Jurkat, Clone E6-1 (cell line): ENCODE results near the gene LRP1B.

ENCODE experiments used
- DNase-seq: peaks from one replicate; pipeline ENCODE4 v3.0.0-alpha.2; 2011; ENCODE audit warnings: low read depth, low spot score
- H3K4me3 ChIP-seq: 2 replicates; pipeline ENCODE4 v1.5.1; 2011; ENCODE audit warnings: mild to moderate bottlenecking, low read length, control low read depth, moderate library complexity

The LRP1B gene

DNA sequence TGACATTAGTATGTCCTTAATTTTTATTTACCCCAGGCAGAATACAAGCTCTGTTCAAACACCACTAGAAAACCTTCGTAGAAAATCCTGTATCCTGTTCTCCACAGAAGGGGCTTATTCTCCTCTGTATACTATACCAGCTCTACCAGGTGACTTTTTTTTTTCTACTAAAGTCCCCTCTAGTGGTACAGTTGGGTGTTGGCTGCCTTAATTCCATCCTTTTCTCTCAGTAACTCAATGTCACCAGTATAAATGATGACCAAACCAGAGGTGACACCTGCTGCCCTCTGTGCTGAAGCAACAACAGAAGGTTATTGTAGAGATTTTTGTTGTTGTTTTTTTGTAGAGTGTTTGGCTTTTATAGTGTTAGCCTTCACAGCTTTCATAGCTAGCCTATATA is 1322.0 kb downstream of the LRP1B start:
- DNase-seq, result peak; percentile 2
- H3K4me3 ChIP-seq, result no peak overlapping the region

DNA sequence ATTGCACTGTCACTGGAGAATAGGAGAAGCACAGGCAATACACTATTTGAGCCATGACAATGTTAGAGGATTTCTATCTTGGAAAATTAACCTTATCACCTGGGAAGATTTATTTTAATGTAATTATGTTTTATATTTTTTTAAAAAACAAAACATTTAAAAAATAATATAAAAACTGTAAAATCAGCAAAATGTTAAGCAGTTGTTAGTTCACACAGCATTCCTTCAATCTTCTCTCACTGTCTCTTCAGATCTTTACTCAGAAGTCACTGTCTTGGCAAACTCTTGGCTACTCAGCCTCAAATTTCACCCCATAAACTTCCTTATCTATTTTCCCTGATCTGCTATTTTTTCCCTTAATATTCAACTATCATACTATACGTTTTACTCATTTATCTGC is 1322.6 kb downstream of the LRP1B start:
- DNase-seq, result no peak
- no peak overlapping the region for H3K4me3 ChIP-seq

DNA sequence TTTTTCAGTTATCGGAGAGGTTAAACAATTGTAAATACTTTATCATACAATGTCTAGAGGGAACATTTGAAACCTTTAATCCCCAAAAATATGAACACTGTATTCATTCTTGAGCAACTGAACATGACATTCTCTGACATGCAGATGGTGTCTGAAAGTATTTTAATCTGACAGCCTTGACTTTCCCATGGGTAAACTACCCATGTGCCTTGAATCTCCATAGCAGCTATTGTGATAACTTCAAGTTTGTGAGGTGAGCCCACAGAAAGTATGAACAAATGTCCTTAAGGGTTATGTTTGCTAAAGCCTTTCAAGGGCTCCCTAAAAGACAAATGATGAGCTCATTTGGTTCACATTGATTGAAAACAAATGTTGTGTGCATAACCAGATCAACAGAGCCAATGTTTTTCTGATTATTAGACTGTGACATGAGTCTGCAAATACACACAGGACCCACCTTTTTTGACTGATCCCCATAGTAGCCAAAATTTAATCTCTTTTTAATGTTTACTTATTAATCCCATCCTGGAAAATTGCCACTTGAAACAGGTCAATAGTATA is 1326.0 kb downstream of the LRP1B start:
- DNase-seq, result no peak
- no peak overlapping the region for H3K4me3 ChIP-seq

DNA sequence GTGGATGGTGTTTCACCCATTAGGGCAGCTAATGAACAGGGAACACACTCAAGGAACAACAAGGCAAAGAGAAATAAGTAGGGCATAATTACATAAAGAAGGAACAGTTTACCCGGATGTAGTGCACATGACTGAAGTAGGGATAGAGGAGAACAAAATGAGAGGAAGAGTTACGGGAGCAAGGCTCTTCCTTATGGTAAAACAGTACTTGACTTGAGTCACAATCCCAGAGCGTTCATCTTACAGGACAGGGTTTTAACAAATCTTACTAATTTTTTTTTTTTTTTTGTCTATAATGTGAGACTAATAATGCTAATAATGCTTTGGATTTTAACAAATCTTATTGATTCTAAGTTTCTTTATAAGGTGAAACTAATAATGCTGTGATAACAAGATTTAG is 1329.5 kb downstream of the LRP1B start:
- DNase-seq, result no peak
- no peak overlapping the region for H3K4me3 ChIP-seq

DNA sequence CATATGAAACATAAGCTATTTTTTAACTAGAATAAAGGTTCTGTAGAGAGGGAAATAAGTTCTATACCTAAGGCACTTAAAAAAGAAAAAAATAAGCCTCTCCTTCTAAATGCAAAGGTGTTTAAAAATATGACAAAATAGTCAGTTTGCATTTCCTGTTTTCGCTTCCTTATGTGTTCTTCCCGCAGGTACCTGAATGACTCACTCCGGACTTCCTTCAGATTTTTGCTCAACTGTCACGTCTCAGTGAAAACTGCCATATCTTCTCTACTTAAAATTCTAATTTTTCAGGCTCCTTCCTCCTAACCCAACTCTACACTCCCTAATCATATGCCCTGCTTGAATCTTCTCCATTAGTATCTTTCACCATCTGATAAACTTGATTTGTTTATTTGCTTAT is 1333.1 kb downstream of the LRP1B start:
- DNase-seq, result no peak
- no peak overlapping the region for H3K4me3 ChIP-seq

DNA sequence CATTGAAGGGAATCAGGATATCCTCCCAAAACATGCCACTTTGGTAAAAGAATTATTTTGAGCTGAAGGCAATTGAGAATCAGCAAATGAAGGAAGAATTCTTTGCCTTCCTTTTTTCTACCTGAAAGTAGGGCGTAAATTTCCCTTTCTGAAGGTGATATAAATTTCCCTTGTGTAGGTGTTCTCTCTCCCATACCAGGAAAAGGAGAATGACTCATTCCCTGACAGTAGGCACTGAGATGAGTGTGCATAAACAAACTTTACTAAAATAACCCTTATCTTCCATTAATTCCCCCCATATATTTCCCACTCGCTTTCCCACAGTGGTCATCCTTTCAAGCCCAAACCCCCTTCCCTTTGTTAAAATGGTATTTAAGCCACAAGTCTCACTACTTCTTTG is 1339.0 kb downstream of the LRP1B start:
- H3K4me3 ChIP-seq, result no peak overlapping the region
- DNase-seq, result no peak

DNA sequence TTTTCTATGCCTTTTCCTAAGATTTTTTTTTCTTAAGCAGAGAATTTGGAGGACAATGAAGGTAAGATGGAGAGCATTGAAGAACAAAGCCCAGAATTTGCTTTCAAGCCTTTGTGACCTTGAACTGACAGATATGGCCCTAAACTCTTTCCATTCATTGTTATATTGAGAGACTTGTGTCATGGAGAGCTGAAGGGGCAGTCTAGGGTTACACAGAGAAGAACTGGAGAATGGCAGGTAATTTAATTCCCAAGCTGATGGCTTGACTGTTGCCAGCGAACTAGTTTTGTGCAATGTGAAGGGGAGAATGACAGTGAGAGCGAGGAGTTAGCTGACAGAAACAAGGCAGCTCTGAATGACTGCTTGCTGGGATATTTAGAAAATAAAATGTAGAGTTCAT is 1344.2 kb downstream of the LRP1B start:
- no peak overlapping the region for H3K4me3 ChIP-seq
- no peak for DNase-seq

DNA sequence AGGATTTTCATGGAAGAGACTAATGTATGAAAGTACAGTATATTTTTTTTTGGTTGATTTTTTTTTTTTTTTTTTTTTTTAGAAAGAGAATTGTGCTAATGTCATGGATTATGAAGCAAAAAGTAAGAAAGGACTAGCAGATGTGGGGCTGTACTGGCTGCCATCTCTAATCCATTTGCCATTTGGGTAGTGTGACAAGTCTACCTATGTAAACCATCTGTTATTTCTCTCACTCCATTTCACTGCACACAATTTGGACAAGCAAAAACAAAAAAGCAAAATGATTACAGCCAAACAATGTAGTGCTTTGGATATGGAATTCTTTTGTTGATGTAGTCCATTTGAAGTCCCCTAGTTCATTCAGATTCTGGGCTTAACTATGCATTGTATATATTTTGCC is 1355.4 kb downstream of the LRP1B start:
- no peak for DNase-seq
- H3K4me3 ChIP-seq, result no peak overlapping the region

DNA sequence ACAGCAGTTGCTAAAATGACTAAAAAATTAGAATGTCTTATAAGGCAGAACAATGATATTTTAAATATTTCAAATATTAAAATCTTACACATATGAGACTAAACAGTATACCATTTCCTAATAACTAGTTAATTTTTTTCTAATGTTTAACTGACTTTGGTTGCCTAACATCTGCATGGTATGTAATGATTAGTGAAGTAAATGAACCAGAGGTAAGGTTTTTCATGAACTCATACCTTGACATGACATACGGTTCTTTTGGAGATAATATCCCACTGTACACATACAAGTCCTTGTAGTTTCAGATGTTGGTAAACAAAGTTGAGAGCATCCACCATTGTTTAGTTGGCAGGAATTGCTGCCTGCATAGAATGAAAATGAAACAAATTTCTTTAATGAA is 1360.2 kb downstream of the LRP1B start:
- no peak for DNase-seq
- no peak overlapping the region for H3K4me3 ChIP-seq

DNA sequence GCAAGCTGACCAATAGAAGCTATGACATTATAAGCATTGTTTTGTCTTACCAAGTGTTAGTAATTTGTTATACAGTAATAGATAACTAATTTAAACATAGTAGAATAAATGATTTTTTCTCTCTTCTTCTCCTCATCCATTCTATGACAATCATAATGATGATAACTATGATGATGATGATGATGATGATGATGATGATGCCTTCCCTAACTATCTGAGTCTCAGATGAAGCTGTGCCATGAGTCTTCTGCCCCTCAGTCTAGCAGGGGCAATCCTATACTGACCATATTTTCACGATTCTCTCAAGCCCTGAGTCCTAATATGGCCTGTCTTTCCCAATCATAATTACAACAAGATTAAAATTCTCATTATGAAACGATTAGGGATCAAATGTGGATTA is 1369.0 kb downstream of the LRP1B start:
- H3K4me3 ChIP-seq, result no peak overlapping the region
- no peak for DNase-seq

DNA sequence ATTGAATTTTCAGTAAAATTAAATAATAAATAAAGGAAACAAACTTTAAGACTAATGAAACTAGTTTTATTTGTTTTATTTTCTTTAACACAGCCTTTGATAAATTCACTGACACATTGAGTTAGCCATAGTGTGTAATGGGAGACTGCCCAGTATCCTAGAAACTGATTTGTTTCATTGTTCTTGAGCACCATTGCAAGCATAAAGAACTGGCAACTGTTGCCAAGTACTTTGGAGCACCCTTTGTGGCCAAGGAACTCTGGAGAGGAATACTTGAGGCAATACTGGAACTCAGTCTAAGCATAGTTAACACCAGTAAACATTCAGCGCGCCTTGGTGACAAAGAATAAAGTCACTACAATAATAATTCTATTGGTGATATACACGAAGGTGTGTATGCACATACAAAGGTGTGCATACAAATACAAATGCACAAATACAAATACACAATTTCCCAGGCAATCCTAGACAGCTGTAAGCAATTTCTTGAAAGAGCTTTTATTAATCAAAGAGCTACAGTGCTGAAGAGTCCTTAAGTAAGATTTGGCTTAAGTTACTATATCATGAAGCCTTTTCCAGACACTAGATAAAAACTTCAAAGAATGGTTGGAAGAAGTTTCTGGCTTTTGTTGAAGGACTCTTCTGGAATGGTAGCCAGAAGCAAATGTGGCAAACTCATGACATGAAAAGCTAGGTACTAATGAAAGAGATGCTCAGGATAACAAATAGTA is 1371.2 kb downstream of the LRP1B start:
- DNase-seq, result no peak
- H3K4me3 ChIP-seq, result no peak overlapping the region

DNA sequence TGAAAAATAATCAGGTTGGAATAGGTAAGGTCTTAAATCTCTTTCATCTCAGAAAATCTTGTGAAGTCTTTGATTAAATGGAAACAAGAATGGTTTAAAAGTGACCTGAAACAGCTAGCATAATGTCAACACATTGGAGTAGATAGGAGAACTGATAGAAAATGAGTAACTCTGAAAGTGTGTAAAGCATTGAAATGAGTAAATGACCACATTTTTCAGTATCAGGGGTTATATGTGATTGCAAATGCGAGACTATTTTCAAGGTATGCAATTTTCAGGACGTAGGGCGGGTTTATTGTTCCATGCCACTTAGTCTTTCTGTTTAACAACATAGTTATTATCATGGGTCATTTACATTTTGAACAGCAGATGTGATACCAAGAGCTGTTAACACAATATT is 1383.2 kb downstream of the LRP1B start:
- no peak for DNase-seq
- no peak overlapping the region for H3K4me3 ChIP-seq

DNA sequence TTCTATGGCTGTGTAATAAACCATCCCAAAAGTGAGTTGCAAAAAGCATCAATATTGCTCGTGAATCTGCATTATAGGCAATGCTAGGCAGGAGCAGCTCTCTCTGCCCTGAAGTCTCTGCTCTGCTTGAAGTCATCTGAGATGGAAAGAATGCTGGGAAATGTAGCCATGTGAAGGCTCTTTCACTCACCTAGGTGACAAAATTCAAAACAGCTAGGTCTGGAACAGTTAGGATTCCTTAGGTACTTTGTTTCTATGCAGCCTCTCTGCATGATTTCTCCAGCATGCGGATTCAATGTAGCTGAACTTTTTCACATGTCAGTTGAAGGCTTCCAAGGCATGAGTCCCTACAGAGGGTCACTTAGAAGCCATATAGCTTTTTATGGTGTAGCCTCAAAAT is 1383.7 kb downstream of the LRP1B start:
- no peak overlapping the region for H3K4me3 ChIP-seq
- DNase-seq, result no peak

DNA sequence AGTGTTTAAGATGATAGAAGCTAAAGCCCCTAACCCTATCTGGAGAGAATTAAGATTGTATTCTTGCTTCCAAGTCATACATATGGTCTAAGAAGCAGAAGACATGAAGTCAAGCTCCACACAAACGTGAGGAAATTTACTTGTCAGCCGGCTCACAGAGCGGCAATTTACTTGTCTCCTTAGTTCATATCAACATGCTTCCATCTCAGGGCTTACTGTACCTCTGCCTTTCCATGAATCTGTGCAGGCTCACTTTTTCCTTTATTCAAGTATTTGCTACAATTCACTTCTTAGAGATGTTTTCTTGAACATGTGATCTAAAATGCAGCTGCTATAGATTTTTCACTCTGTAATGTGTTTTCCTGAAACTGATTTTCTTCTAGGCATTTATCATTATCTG is 1386.4 kb downstream of the LRP1B start:
- H3K4me3 ChIP-seq, result no peak overlapping the region
- DNase-seq, result no peak

DNA sequence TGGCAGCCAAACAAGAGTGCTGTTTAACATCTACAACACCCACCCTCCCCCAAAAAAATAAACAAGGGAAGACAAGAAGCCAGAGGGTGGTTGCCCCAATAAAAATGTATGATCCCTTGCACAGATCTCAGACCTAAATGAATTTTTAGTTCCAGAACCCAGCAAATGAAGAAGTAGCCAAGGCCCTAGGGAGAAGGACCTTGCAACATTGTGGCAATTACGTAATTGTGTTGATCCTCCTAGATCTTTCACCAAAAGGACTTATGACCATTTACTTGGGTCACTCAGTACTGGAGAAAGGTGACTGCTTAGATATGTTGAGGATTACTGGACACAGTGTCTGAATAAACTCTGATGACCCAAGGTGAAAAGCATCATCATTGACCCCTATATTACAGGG is 1393.8 kb downstream of the LRP1B start:
- no peak overlapping the region for H3K4me3 ChIP-seq
- DNase-seq, result no peak

DNA sequence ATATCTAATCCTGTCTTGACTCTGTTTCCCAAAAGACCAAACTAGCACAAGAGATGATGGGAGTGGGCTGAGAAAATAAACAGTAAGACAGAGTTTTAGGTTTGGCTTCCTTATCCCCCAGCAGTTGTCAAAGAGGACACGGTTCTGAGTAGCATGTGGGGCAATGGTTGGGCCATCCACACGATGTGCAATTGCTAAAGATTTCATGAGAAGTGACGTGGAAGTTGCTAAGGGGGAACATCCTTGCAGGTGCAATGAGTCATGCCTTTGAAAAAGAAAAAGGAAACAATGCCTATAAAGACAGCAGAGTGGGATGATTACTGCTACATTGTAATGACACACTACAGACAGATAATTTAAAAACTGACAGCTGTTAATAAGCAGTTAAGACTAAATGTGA is 1395.8 kb downstream of the LRP1B start:
- no peak overlapping the region for H3K4me3 ChIP-seq
- DNase-seq, result no peak

DNA sequence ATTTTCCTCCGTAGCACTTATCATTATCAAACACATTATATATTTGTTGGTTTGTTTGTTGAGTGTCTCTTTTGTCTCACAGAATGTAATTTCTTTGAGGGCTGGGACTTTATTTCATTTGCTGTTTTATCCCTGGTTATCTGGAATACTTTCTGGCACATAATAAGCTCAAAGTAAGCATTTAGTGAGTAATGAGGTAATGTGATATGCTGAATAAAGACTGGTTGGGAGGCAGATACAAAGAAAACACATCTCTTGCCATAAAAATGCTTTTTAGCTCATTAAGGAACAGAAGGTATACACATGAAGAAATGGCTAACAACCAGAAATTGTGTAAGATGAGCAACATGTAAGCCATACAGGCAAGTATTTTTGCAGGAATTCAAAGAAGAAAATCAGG is 1411.8 kb downstream of the LRP1B start:
- DNase-seq, result no peak
- no peak overlapping the region for H3K4me3 ChIP-seq

DNA sequence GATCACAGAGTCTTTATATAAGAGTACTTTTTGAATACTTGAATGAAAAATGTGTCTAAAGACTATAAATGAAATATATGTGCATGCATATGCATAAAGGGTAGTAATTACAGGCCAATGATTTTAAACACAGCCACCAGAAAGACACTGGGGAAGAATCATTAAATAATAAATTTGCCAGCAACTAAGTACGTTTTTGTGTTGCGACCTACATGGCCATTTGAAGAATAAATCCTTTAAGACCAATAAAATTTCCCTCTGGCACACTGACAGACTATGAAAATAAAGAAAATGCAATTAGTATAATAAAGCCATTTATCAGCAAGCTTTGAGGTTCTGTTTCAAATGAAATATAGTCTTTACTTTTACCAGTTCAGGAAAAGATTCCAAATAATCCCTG is 1413.3 kb downstream of the LRP1B start:
- no peak overlapping the region for H3K4me3 ChIP-seq
- DNase-seq, result no peak

DNA sequence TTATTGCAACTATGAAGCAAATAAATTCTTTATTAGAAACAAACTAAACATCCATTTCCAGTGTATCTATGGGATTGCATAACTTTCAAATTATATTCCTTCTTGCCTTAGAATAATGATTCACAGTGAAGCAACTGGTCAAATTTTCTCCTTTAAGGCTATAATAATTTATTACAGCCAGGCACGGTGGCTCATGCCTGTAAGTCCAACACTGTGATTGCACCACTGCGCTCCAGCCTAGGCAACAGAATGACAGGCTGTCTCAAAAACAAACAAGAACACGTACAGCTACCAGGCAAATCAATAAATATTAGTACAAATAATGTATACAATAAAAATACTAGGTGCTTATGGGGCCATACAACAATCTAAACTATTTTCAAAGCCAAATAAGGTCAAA is 1416.2 kb downstream of the LRP1B start:
- no peak overlapping the region for H3K4me3 ChIP-seq
- DNase-seq, result no peak

DNA sequence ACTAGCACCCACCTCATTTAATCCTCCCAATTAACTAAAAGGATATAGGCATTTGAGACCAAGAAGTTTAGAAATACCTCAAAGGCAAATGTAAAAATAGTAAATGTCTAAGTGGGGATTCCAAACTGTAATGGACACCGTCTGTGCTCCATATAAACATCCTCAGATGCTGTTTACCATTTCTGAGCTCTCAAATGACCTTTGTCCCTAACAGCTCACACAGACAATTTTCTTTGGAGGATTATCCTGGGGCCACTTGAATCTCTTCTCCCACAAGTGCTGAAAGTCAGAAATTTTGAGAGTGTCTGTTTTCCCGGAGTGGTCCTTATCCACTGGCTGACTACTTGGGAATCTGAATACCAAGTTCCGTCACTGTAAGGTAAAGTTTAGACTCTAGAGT is 1418.9 kb downstream of the LRP1B start:
- no peak for DNase-seq
- H3K4me3 ChIP-seq, result no peak overlapping the region

DNA sequence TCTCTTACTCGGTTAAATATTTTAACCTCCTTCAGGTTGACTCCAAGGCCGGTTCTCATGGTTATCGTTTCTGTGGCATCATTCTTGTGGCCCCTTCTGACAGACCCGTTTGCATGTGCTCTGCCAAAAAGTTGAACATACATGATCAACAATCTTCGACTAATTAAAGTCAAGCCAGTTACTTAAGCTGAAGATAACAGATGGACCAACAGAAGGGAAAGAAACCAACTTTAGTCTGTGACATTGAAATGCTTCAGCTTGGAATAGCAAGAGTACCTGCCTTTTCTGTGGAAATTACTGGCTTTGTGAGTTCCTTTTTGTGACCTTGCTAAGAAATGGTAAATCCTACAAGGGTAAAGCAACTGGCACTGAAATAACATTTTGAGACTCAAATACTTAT is 1429.1 kb downstream of the LRP1B start:
- no peak overlapping the region for H3K4me3 ChIP-seq
- no peak for DNase-seq
